Stimulated activated naive B cell treated with anti-CD40 and anti-IgM and Interleukin-4, amounts not matched to agents 10 μg/mL and 1 μg/mL and 100 μg/mL, for 72 hours (primary cell): ENCODE measurements around the gene ZBTB2.

ENCODE experiments used
- ATAC-seq, 2 donors: fragments of 150-1000 bp; cut with Tn5 transposase; replicated peaks; 2 replicates each; pipeline ENCODE4 v1.10.0; 2021; ENCODE audit warnings: moderate library complexity in 1 of 2
- DNase-seq: peaks from one replicate; pipeline ENCODE4 v3.0.0; 2021
- H3K27ac Mint-ChIP-seq: one replicate; pipeline ENCODE4 v1.8.0; 2022; ENCODE audit warnings: mild to moderate bottlenecking, mixed read lengths
- H3K27me3 Mint-ChIP-seq, 2 donors: one replicate each; pipeline ENCODE4 v1.8.0; 2022; ENCODE audit warnings: mixed read lengths in 2 of 2
- H3K36me3 Mint-ChIP-seq, 2 donors: one replicate each; pipeline ENCODE4 v1.8.0; 2022; ENCODE audit warnings: mixed read lengths in 2 of 2, mild to moderate bottlenecking in 1 of 2
- H3K4me1 Mint-ChIP-seq, 2 donors: one replicate each; pipeline ENCODE4 v1.8.0; 2022; ENCODE audit warnings: mixed read lengths in 2 of 2, mild to moderate bottlenecking in 1 of 2
- H3K4me3 Mint-ChIP-seq, 2 donors: one replicate each; pipeline ENCODE4 v1.8.0; 2022; ENCODE audit warnings: mild to moderate bottlenecking in 2 of 2, mixed read lengths in 2 of 2, moderate library complexity in 1 of 2
- H3K9me3 Mint-ChIP-seq, 2 donors: one replicate each; pipeline ENCODE4 v1.8.0; 2022; ENCODE audit warnings: mixed read lengths in 2 of 2, mild to moderate bottlenecking in 1 of 2

ZBTB2 gene

DNA sequence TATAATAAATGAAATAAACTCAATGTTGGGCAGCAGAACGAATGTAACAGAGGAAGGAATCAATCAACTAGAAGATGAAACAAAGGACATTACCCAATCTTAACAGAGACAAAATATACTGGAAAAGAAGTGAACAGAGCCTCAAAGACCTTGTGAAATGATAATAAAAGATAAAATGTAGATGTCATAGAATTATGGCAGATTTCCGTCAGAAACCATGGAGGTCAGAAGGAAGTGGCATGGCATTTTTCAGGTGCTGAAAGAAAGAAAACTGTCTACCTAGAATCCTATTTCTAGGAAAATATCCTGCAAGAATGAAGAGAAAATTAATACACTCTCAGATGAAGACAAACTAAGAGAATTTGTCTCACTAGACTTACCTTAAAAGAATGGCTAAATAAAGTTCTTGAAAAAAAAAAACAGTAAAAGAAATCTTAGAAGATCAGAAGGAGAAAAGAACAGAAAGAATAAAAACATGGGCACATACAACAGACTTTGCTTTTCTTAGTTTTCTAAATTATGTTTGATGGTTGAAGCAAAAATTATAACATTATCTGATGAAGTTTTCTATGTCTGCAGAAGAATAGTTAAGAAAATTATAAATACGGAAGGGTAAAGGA is 23.4 kb upstream of the ZBTB2 start:
- Mint-ChIP-seq H3K27me3 (no peaks in the 10 kb centered on the region), H3K27ac (no peak overlapping the region), H3K4me3 (no peak overlapping the region), H3K9me3 (peaks cover 5 to 9% of the 10 kb centered on the region in 2 donors), H3K36me3 (peaks cover 58 to 64% of the 10 kb centered on the region in 2 donors), H3K4me1 (peaks cover 8 to 26% of the 10 kb centered on the region in 2 donors)
- ATAC-seq (no peak), DNase-seq (no peak)

DNA sequence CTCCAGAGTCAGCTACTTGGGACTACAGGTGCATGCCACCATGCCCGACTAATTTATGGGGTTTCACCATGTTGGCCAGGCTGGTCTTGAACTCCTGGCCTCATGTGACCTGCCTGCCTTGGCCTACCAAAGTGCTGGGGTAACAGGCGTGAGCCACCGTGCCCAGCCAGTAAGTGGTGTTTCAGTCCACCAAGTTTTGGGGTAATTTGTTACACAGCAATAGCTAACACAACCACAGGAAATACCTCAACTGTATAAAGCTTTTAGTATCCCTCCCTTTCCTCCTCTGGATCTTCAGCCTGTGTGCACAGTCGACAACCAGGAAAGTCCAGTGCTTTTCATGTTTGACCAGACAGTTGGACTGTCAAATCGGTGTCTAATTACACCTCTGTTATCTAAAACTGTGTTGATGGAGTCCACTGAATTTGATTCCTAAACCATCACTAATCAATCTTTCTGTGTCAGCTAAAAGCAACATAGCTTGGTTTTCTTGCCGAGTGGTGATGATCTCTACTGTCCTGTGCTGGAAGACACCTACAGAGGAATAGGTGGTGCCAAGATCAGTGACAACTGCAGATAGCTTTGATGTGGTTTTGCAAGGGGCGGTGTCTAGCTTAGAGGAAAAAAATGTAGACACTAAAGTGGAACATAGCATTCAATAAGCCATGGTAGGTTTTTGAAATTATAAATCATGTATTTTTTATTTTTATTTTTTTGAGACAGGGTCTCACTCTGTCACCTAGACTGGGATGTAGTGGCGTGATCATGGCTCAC is 22.2 kb upstream of the ZBTB2 start:
- ATAC-seq (no peak), DNase-seq (no peak)

DNA sequence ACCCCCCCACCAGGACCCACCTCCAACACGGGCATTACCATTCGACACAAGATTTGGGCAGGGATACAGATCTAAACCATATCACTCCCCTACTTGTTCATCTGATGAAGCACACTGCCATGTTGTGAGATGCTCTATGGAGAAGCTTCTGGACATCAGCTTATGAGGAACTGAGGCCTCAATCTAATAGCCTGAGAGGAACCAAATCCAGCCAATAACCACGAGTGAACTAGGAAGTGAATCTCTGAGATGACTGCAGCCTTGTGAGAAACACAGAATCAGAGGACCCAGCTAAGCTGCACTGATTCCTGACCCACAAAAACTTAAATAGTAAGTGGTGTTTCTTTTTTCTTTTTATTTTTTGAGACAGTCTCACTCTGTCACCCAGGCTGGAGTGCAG is 21.6 kb upstream of the ZBTB2 start:
- DNase-seq: no peak
- ATAC-seq: peak; percentile 72 to 73
- H3K4me1 Mint-ChIP-seq: peaks cover 22 to 43% of the 10 kb centered on the region in 2 donors
- H3K4me3 Mint-ChIP-seq: no peak overlapping the region
- H3K36me3 Mint-ChIP-seq: peaks cover 69 to 78% of the 10 kb centered on the region in 2 donors
- no peaks in the 10 kb centered on the region for H3K27me3 Mint-ChIP-seq
- peak overlapping the region; percentile 60 for H3K27ac Mint-ChIP-seq
- H3K9me3 Mint-ChIP-seq: peaks cover 6 to 13% of the 10 kb centered on the region in 2 donors

More for the DNA sequence above, 22.2 kb upstream of the ZBTB2 start:
- H3K27ac Mint-ChIP-seq: peak overlapping the region; percentile 28
- no peak overlapping the region for H3K4me3 Mint-ChIP-seq
- H3K9me3 Mint-ChIP-seq: peaks cover 6 to 13% of the 10 kb centered on the region in 2 donors
- H3K27me3 Mint-ChIP-seq: no peaks in the 10 kb centered on the region
- H3K36me3 Mint-ChIP-seq: peaks cover 67 to 75% of the 10 kb centered on the region in 2 donors
- H3K4me1 Mint-ChIP-seq: peaks cover 20 to 38% of the 10 kb centered on the region in 2 donors

DNA sequence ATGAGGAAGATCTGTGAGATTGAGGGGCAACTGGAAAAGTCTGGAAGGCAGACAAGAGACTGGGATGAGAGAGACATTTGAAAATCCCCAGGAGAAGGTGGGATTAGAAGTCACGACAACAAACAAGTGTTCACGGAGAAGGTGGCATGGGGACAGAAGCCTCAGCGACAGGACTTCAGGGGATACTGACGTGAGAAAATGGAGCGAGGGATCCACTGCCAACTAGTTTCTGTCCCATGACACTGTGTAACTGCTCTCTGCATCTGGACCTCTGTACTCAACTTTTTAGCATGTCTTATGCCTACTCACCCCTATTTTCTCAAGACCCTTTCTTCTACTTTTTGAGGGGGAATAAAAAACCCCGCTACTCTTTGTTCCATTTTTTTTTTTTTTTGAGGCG is 18.3 kb upstream of the ZBTB2 start:
- H3K4me1 Mint-ChIP-seq: peaks cover 27 to 55% of the 10 kb centered on the region in 2 donors
- H3K4me3 Mint-ChIP-seq: peak overlapping the region; percentile 54 to 69
- DNase-seq (no peak), ATAC-seq (no peak)
- peak overlapping the region; percentile 88 for H3K27ac Mint-ChIP-seq
- H3K36me3 Mint-ChIP-seq: peaks cover 60 to 73% of the 10 kb centered on the region in 2 donors
- peaks cover 3 to 10% of the 10 kb centered on the region in 2 donors for H3K9me3 Mint-ChIP-seq
- no peaks in the 10 kb centered on the region for H3K27me3 Mint-ChIP-seq

DNA sequence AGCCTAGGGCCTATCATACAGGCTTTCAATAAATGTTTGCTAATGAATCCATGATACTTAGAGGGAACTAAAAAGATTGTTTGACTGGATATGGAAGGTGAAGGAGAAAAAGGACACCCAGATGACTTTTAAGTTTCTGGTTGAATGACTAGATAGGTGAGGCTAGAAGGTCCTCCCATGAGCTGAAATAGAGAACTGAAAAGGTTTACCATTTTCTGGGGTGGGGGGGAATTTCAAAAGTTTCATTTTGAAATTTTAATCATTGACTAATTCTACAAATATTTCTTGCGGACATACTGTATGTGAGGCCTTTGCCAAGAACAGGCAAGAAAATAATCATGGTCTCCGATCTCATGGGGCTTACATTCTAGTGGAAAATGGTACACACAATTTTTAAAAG is 17.9 kb upstream of the ZBTB2 start:
- ATAC-seq (peak; percentile 85 to 87), DNase-seq (no peak)
- peak overlapping the region; percentile 54 to 69 for H3K4me3 Mint-ChIP-seq
- H3K9me3 Mint-ChIP-seq: peaks cover 3 to 10% of the 10 kb centered on the region in 2 donors
- peaks cover 27 to 55% of the 10 kb centered on the region in 2 donors for H3K4me1 Mint-ChIP-seq
- peaks cover 56 to 69% of the 10 kb centered on the region in 2 donors for H3K36me3 Mint-ChIP-seq
- H3K27me3 Mint-ChIP-seq: no peaks in the 10 kb centered on the region
- H3K27ac Mint-ChIP-seq: peak overlapping the region; percentile 88

DNA sequence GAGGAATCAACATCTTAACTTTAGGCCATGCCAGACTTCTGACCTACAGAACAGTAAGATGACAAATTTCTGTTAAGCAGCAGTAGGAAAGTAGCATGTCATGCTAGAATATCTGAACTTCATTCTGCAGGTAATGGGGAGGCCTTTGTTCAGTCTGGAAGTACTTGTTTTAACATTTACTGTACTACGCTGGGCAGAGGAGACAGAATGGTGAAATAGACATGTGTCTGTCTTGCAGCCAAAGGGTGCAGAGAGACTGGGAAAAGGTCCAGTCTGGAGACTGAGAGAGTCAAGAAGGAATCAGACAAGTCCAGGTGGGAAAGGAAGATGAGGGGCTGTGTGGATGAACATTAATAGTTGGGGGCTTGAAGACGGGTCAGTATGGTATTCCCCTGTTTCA is 17.5 kb upstream of the ZBTB2 start:
- Mint-ChIP-seq H3K36me3 (peaks cover 52 to 65% of the 10 kb centered on the region in 2 donors), H3K4me1 (peaks cover 27 to 55% of the 10 kb centered on the region in 2 donors), H3K4me3 (peak overlapping the region; percentile 25 to 50), H3K9me3 (peaks cover 3 to 10% of the 10 kb centered on the region in 2 donors), H3K27ac (peak overlapping the region; percentile 88), H3K27me3 (no peaks in the 10 kb centered on the region)
- no peak for DNase-seq
- peak; percentile 8 to 14 for ATAC-seq

DNA sequence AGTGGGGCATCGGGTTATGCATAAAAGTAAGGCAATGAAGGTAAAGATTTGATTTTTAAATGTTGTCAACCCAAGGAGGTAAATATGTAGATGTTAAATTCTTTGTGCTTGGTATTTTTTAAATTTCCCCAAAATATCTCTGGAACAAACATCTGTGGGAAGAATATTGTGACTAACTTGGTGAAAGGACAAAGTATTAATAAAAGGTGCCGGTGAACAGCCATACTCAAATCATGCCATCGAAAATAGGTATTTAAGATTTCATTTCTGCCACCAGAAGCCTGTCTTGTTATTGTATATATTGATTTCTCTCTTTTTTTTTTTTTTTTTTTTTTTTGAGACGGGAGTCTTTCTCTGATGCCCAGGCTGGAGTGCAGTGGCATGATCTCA is 12.6 kb upstream of the ZBTB2 start:
- H3K27me3 Mint-ChIP-seq: no peaks in the 10 kb centered on the region
- peaks cover 31 to 46% of the 10 kb centered on the region in 2 donors for H3K36me3 Mint-ChIP-seq
- no peak overlapping the region for H3K27ac Mint-ChIP-seq
- no peak for ATAC-seq
- H3K9me3 Mint-ChIP-seq: no peaks in the 10 kb centered on the region
- H3K4me1 Mint-ChIP-seq: peaks cover 19 to 34% of the 10 kb centered on the region in 2 donors
- DNase-seq: no peak
- no peak overlapping the region for H3K4me3 Mint-ChIP-seq

DNA sequence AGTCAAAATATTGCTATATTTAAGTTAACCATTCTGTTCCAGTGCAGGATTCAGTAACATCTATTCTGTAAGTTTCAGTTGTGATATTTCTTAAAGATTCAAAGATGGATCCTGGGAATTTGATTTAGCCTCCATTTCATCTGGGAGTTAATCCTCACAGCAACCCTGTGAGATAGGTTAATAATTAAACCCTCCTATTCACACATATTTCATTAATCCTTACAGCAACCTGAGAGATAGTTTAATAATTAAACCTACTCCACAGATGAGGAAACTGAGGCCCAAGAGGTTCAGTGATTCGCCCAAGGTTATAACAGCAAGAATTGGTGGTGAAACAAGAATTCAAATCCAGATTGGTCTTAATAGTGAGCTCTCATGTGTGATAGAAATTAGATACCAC is 10.9 kb upstream of the ZBTB2 start:
- Mint-ChIP-seq H3K27ac (no peak overlapping the region), H3K4me3 (no peak overlapping the region), H3K4me1 (peaks cover 11 to 24% of the 10 kb centered on the region in 2 donors), H3K9me3 (no peaks in the 10 kb centered on the region), H3K27me3 (no peaks in the 10 kb centered on the region), H3K36me3 (peaks cover 23 to 32% of the 10 kb centered on the region in 2 donors)
- ATAC-seq (no peak), DNase-seq (no peak)

DNA sequence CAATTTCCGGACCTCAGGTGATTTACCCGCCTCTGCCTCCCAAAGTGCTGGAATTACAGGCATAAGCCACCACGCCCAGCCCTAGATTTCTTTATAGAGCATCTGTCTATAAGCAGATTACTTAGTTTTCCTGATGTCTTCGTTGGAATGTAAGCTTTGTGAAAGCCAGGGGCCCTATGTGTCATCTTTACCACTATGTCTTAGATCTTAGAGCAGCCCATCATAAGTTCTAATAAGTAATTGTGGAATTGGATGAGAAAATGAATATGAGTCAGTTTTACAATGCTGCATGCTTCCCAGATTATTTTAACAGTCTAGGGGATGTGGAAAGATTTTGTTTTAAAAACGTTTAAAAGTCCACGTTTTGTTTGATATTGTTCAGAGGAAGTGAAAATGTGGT is 9.1 kb upstream of the ZBTB2 start:
- Mint-ChIP-seq H3K4me3 (no peak overlapping the region), H3K9me3 (no peaks in the 10 kb centered on the region), H3K4me1 (peaks cover 14 to 24% of the 10 kb centered on the region in 2 donors), H3K27ac (no peak overlapping the region), H3K27me3 (no peaks in the 10 kb centered on the region), H3K36me3 (peaks cover 17 to 28% of the 10 kb centered on the region in 2 donors)
- DNase-seq: no peak
- ATAC-seq: no peak

DNA sequence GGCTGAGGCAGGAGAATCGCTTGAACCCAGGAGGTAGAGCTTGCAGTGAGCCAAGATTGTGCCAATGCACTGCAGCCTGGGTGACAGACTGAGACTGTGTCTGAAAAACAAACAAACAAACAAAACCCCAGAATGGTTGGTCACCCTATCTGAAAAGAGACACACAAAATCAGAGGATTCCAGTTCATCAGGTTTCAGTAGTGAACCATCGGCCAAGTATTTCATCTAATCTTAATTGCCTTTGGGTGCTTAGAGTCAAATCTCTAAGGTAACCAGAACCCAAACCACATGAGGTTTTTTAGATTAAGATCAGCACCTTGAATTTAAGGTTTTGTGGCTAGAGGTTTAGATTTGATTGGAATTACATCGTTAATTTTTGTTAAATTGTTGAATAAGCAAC is 8.3 kb upstream of the ZBTB2 start:
- Mint-ChIP-seq H3K4me1 (peaks cover 14 to 29% of the 10 kb centered on the region in 2 donors), H3K4me3 (no peak overlapping the region)
- ATAC-seq: no peak

DNA sequence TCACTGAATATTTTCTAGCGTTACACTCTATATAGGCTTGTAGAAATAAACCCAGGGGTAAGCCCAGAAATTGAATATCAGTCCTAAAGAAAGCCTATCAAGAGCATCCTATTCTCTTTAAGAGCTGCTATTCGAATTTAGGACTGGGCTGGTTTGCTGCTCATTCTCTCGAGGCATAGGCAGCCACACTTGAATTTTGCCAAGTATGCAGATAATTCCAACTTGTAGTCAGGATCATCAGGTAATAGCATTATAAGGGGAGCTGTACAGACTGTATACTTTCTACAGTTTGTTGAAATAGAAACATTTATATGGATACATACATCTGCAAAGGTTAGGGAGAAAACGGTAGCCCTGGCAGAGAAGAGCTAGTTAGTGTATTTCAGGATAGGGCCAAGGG is 2.1 kb upstream of the ZBTB2 start:
- no peak for ATAC-seq
- Mint-ChIP-seq H3K36me3 (peaks cover 14 to 29% of the 10 kb centered on the region in 2 donors), H3K27me3 (no peaks in the 10 kb centered on the region), H3K4me1 (peaks cover 23 to 50% of the 10 kb centered on the region in 2 donors), H3K4me3 (peak overlapping the region; percentile 63 to 97), H3K27ac (peak overlapping the region; percentile 85), H3K9me3 (no peaks in the 10 kb centered on the region)
- DNase-seq: no peak

More for the DNA sequence above, 8.3 kb upstream of the ZBTB2 start:
- Mint-ChIP-seq H3K27me3 (no peaks in the 10 kb centered on the region), H3K36me3 (peaks cover 17 to 30% of the 10 kb centered on the region in 2 donors), H3K9me3 (no peaks in the 10 kb centered on the region), H3K27ac (no peak overlapping the region)
- no peak for DNase-seq

DNA sequence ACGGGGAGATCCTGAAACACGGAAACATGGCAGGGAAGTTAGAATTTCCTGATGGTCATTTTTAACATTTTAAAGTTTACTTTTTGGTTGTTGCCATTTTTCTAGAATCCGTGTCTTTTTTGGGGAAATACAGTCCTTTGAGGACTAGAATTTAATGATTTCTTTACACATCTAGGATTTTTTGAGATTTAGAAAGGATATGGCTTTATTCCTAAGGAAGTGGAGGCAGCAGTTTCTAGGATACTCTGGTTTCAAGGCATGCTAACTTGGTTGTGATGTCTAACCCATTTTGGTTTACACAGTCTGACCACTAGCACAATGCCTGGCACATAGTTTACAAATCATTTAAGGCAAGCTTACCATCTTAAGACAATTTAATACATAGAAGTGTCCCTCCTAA is 1.1 kb upstream of the ZBTB2 start:
- Mint-ChIP-seq H3K36me3 (peaks cover 12 to 29% of the 10 kb centered on the region in 2 donors), H3K4me3 (peak overlapping the region; percentile 92 to 97), H3K27me3 (no peaks in the 10 kb centered on the region), H3K9me3 (no peaks in the 10 kb centered on the region), H3K27ac (peak overlapping the region; percentile 98), H3K4me1 (peaks cover 23 to 46% of the 10 kb centered on the region in 2 donors)
- ATAC-seq: no peak
- no peak for DNase-seq

DNA sequence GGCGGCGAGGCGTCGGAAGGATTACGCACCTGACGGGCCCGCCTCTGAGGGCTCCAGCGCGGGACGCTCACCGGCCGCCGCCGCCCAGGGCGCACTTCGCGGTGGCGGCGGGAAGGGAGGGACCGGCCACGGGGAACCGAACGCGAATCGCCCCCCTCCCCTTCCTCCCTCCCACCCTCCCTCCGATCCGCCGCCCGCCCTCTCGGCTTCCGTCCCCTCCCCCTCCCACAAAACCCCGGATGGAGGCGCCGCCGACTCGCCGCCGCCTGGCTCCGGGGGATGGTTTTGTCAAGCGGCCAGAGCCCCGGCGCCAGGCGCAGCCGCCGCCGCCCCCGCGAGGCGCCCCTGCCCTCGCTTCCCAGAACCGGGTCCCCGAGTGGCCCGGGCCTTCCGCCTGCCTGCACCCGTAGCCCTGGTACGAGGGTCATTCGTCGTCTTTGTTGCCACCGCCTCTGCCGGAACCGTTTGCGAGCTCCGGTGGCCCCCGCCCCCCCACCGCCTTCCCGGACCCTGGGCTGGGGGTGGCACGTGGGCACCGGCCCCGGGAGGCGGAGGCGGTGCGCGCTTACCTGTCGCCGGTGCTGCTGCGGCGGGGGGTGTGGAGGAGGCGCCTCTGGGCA is 398 bp downstream of the ZBTB2 start:
- Mint-ChIP-seq H3K27me3 (no peaks in the 10 kb centered on the region), H3K27ac (peak overlapping the region; percentile 98), H3K9me3 (no peaks in the 10 kb centered on the region), H3K4me1 (peaks cover 18 to 35% of the 10 kb centered on the region in 2 donors), H3K4me3 (peak overlapping the region; percentile 92 to 97), H3K36me3 (peaks cover 10 to 22% of the 10 kb centered on the region in 2 donors)
- peak; percentile 8 to 10 for ATAC-seq
- peak; percentile 68 for DNase-seq

DNA sequence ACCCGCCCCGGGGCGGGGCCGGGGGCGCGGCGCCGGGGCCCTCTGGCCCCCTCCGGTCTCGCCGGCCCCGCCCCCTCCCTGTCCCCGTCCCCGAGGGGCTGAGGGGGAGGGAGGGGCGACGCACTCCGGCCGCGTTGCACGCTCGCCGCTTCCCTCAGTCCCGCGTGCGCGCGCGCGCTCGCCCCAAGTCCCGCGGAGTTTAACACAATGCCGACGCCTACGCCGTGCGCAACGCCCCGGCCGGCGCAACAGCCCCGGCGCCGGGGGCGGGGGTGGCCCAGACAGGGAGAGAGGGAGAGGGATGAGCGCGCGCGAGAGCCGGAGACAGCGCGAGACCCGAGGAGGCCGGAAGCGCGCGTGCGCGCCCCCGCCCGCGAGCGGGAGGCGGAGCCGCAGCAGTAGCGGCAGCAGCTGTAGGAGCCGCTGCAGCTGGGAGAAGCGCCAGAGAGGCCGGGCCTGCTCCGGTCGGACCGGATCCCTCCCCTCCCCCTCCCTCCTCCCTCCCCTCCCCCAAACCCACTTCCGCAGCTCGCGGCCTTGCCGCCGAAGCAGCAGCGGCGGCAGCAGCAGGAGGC is 996 bp downstream of the ZBTB2 start:
- peak overlapping the region; percentile 91 for H3K27ac Mint-ChIP-seq
- no peaks in the 10 kb centered on the region for H3K27me3 Mint-ChIP-seq
- H3K9me3 Mint-ChIP-seq: no peaks in the 10 kb centered on the region
- peaks cover 18 to 34% of the 10 kb centered on the region in 2 donors for H3K4me1 Mint-ChIP-seq
- H3K4me3 Mint-ChIP-seq: peak overlapping the region; percentile 75 to 97
- peaks cover 10 to 20% of the 10 kb centered on the region in 2 donors for H3K36me3 Mint-ChIP-seq
- ATAC-seq (peak; percentile 82 to 86), DNase-seq (peak; percentile 100)
